IMR-90 (cell line): ENCODE measurements around the gene RIN1. TPM values are rescaled to one million over a fixed set of nuclear protein-coding genes. Genes with fewer than 3 reads are reported as not detected.
A peak's percentile ranks its signal among the peaks of the same experiment; 100 is the strongest.

ENCODE experiments used
- ATAC-seq: fragments of 200-7000 bp; cut with Tn5 transposase; 2 replicates; pipeline ENCODE4 v1.9.1; 2020; ENCODE audit warnings: low read depth, mild to moderate bottlenecking, moderate library complexity
- BruUV-seq: library from RNA; stranded (reverse); fragments of 400-500 nt; replicated peaks from 2 replicates; lab custom pipeline; 2021; lab: Mats Ljungman, UMichigan
- CTCF ChIA-PET: fragments of 300-600 bp; formaldehyde crosslinking; extraction: SDS; loops from one replicate; lab custom pipeline; 2021; ENCODE audit warnings: antibody characterized with exemption; lab: Yijun Ruan, JAX
- POLR2A ChIA-PET: fragments of 300-600 bp; sonication (Branson Sonifier 250); formaldehyde crosslinking; loops from one replicate; lab custom pipeline; 2022; ENCODE audit warnings: antibody characterized with exemption; ENCODE audit not compliant: unreplicated experiment; lab: Charles Lee
- DNase-seq: peaks from one replicate; pipeline ENCODE4 v3.0.0; 2013
- H2AFZ ChIP-seq: replicated peaks from 2 replicates; pipeline ENCODE3; 2013; ENCODE audit warnings: low read length, mild to moderate bottlenecking; ENCODE audit not compliant: poor library complexity
- H2AK5ac ChIP-seq: 2 replicates; pipeline ENCODE4 v1.6.1; 2013; ENCODE audit warnings: low read depth, low read length, inconsistent platforms
- H2AK9ac ChIP-seq: replicated peaks from 2 replicates; pipeline ENCODE3; 2013; ENCODE audit warnings: mild to moderate bottlenecking, low read depth, low read length, moderate library complexity; ENCODE audit not compliant: poor library complexity
- H2BK120ac ChIP-seq: 2 replicates; pipeline ENCODE4 v1.6.1; 2013; ENCODE audit warnings: low read depth, low read length, inconsistent platforms
- H2BK15ac ChIP-seq: 3 replicates; pipeline ENCODE4 v1.6.1; 2013; ENCODE audit warnings: low read depth, low read length, inconsistent platforms
- H2BK20ac ChIP-seq: 2 replicates; pipeline ENCODE4 v1.6.1; 2013; ENCODE audit warnings: low read depth, mild to moderate bottlenecking, inconsistent platforms, low read length, moderate library complexity
- H2BK5ac ChIP-seq: 2 replicates; pipeline ENCODE4 v1.6.1; 2013; ENCODE audit warnings: mild to moderate bottlenecking, low read depth, low read length, inconsistent platforms; ENCODE audit not compliant: poor library complexity, severe bottlenecking
- H3K14ac ChIP-seq: replicated peaks from 2 replicates; pipeline ENCODE4 v1.6.1; 2013; ENCODE audit warnings: low read depth, low read length, inconsistent platforms
- H3K18ac ChIP-seq: 2 replicates; pipeline ENCODE4 v1.6.1; 2013; ENCODE audit warnings: low read depth, low read length, control low read depth
- H3K23ac ChIP-seq: 2 replicates; pipeline ENCODE4 v1.6.1; 2013; ENCODE audit warnings: low read depth, low read length, inconsistent platforms
- H3K27ac ChIP-seq: 2 replicates; pipeline ENCODE4 v1.5.1; 2013; ENCODE audit warnings: mild to moderate bottlenecking, control low read depth, low read length; ENCODE audit not compliant: insufficient read depth
- H3K27me3 ChIP-seq: 2 replicates; pipeline ENCODE4 v1.6.1; 2013; ENCODE audit warnings: low read length; ENCODE audit not compliant: control insufficient read depth, insufficient read depth
- H3K36me3 ChIP-seq: 2 replicates; pipeline ENCODE4 v1.6.1; 2013; ENCODE audit warnings: low read length, mixed read lengths; ENCODE audit not compliant: control insufficient read depth, insufficient read depth
- H3K4ac ChIP-seq: 2 replicates; pipeline ENCODE4 v1.6.1; 2013; ENCODE audit warnings: low read depth, low read length, inconsistent platforms
- H3K4me1 ChIP-seq: 2 replicates; pipeline ENCODE4 v1.6.1; 2013; ENCODE audit warnings: low read length, mixed read lengths; ENCODE audit not compliant: control insufficient read depth, insufficient read depth
- H3K4me2 ChIP-seq: 2 replicates; pipeline ENCODE4 v1.6.1; 2013; ENCODE audit warnings: low read depth, mild to moderate bottlenecking, control low read depth, low read length, moderate library complexity
- H3K4me3 ChIP-seq: 2 replicates; pipeline ENCODE4 v1.5.1; 2013; ENCODE audit warnings: low read depth, mild to moderate bottlenecking, control low read depth, low read length, moderate library complexity; ENCODE audit not compliant: insufficient read depth
- H3K56ac ChIP-seq: 2 replicates; pipeline ENCODE4 v1.6.1; 2013; ENCODE audit warnings: low read length, inconsistent platforms; ENCODE audit not compliant: insufficient read depth; ENCODE audit errors: extremely low read depth
- H3K79me1 ChIP-seq, 2 experiments: 2 replicates each; pipeline ENCODE4 v1.6.1; 2013; ENCODE audit warnings: low read length in 2 of 2, inconsistent platforms in 1 of 2, low read depth in 1 of 2
- H3K9ac ChIP-seq: 2 replicates; pipeline ENCODE4 v1.6.1; 2013; ENCODE audit warnings: low read depth, low read length, control low read depth
- H3K9me1 ChIP-seq: 2 replicates; pipeline ENCODE4 v1.6.1; 2013; ENCODE audit warnings: low read length, inconsistent platforms; ENCODE audit not compliant: insufficient read depth
- H3K9me3 ChIP-seq: 2 replicates; pipeline ENCODE4 v1.6.1; 2013; ENCODE audit warnings: low read length; ENCODE audit not compliant: control insufficient read depth, insufficient read depth
- H4K20me1 ChIP-seq: 2 replicates; pipeline ENCODE4 v1.6.1; 2013; ENCODE audit warnings: low read length, inconsistent platforms; ENCODE audit not compliant: insufficient read depth
- H4K5ac ChIP-seq: 2 replicates; pipeline ENCODE4 v1.6.1; 2013; ENCODE audit warnings: mild to moderate bottlenecking, low read depth, low read length, control low read depth
- H4K8ac ChIP-seq, 2 experiments: 2 replicates each; pipeline ENCODE4 v1.6.1; 2013; ENCODE audit warnings: low read depth in 2 of 2, low read length in 2 of 2, control low read depth in 1 of 2, inconsistent platforms in 1 of 2
- H4K91ac ChIP-seq: 2 replicates; pipeline ENCODE4 v1.6.1; 2013; ENCODE audit warnings: low read depth, low read length, inconsistent platforms; ENCODE audit not compliant: insufficient read depth
- BHLHE40 ChIP-seq: fragments of 150-350 bp; IDR thresholded peaks from 2 replicates; pipeline ENCODE4 v1.6.1; 2016; ENCODE audit warnings: mild to moderate bottlenecking, low read depth, low read length
- CHD1 ChIP-seq: IDR thresholded peaks from 2 replicates; pipeline ENCODE4 v1.6.1; 2012; ENCODE audit warnings: low read depth, low read length, improper control_type of control experiment
- CTCF ChIP-seq: conservative IDR thresholded peaks from 2 replicates; pipeline ENCODE4 v1.5.1; 2012; ENCODE audit warnings: mild to moderate bottlenecking, low read depth, low read length, improper control_type of control experiment
- MAFK ChIP-seq: IDR thresholded peaks from 2 replicates; pipeline ENCODE4 v1.6.1; 2012; ENCODE audit warnings: low read depth, low read length, improper control_type of control experiment
- MAZ ChIP-seq: IDR thresholded peaks from 2 replicates; pipeline ENCODE4 v1.6.1; 2012; ENCODE audit warnings: low read depth, mild to moderate bottlenecking, low read length, improper control_type of control experiment, moderate library complexity, borderline replicate concordance
- POLR2A ChIP-seq: IDR thresholded peaks from 2 replicates; pipeline ENCODE4 v1.6.1; 2012; ENCODE audit warnings: mild to moderate bottlenecking, low read depth, low read length
- RAD21 ChIP-seq: IDR thresholded peaks from 2 replicates; pipeline ENCODE4 v1.6.1; 2012; ENCODE audit warnings: low read length, improper control_type of control experiment
- RFX5 ChIP-seq: IDR thresholded peaks from 2 replicates; pipeline ENCODE4 v1.8.0; 2012; ENCODE audit warnings: low read depth, mild to moderate bottlenecking, low read length, moderate library complexity
- SMC3 ChIP-seq: fragments of 150-350 bp; IDR thresholded peaks from 2 replicates; pipeline ENCODE4 v1.6.1; 2016; ENCODE audit warnings: low read depth, mild to moderate bottlenecking, antibody characterized with exemption, low read length, moderate library complexity
- WGBS, 2 experiments: methylation state at CpG; one replicate each; pipeline versions ENCODE4 v1.1.5 to v1.1.7; 2013; ENCODE audit warnings: missing lambda C conversion rate in 2 of 2; ENCODE audit not compliant: insufficient read length in 1 of 2; ENCODE audit errors: extremely low coverage in 2 of 2; 5-methylcytosine and 5-hydroxymethylcytosine counted together
- dilution Hi-C: fragments of 300-500 bp; cut with HindIII; formaldehyde crosslinking; loops from one replicate; pipeline ENCODE4 v1.14.3; 2018; ENCODE audit warnings: low sequenced_read_pairs; ENCODE audit not compliant: unreplicated experiment
- in situ Hi-C: fragments of 300-500 bp; cut with MboI; formaldehyde crosslinking; loops from 3 replicates; pipeline ENCODE4 v1.14.3; 2019; ENCODE audit warnings: low sequenced_read_pairs, inconsistent platforms, mixed read lengths
- intact Hi-C: fragments of 100-400 bp; cut with micrococcal nuclease; formaldehyde crosslinking; loops from 2 replicates; pipeline ENCODE4 v1.10.0; 2022
- polyA plus RNA-seq, 3 experiments: library from polyadenylated mRNA; depleted of rRNA; stranded (reverse); fragments of >200 nt; gene quantifications; 2 replicates each; pipeline ENCODE4 v1.2.3, GENCODE V29; 2012; ENCODE audit warnings: low replicate concordance in 1 of 3
- total RNA-seq: library from RNA; depleted of rRNA; stranded (reverse); fragments of >200 nt; gene quantifications from 2 replicates; pipeline ENCODE4 v1.2.3, GENCODE V29; 2012
- TF ChIP-seq, protein P1 (sequence below): fragments of 150-350 bp; IDR thresholded peaks from 2 replicates; pipeline ENCODE4 v1.6.1; 2016; ENCODE audit warnings: low read depth, mild to moderate bottlenecking, low read length, moderate library complexity, borderline replicate concordance

Gene RIN1
- total and polyA plus RNA-seq, 2 of the 4 experiments (the other 2 are of a cell fraction): 9.9 to 20.8 TPM

DNA sequence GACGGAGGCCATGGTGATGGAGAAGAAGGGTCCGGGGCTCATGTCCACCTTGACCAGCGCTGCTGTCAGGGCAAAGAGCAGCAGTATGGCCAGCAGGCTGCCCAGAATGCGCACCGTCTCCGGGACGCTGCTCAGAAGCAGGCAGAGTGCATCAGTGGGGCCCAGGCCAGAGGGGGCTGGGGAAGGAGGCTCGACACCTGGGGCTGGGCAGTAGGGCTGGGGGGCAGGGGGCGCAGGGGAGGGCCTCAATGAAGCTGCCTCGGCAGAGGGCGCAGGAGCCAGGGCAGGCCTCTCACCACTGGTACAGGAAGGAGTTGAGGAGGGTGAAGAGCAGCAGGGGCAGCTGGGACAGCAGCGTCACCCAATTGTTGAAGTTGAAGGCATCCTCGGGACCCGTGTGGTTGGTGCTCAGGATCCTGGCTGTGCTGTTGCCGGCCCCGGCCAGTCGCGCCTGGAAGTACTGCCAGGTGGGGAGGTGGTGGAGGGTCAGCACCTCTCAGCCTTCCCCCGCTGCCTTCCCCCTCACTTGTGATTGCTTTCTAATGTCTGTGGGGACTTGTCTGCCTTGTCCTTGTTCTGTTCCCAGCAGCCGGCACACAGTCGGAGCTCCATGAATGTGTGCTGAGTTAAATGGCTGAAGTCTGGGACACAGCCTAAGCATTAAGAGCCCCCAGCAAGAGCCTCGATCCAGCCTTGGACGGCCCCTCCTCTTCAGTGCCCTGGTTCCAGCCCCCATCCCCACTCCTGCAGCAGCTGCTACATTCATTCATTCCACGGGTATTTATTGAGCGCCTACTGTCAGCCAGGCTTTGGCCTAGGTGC lies 33.0 kb upstream of the RIN1 start:
- no peaks in the 10 kb centered on the region for H3K9me3 ChIP-seq
- no peak overlapping the region for H3K23ac ChIP-seq
- WGBS, 2 experiments: 84% methylated on average over 15 of the region's 25 CpGs; no CpG with 5 or more reads in 1 of the 2 experiments
- ATAC-seq: no peak
- H3K36me3 ChIP-seq: no peaks in the 10 kb centered on the region
- H2BK5ac ChIP-seq: no peak overlapping the region
- no peak overlapping the region for H3K14ac ChIP-seq
- H4K5ac ChIP-seq: no peak overlapping the region
- H3K18ac ChIP-seq: no peak overlapping the region
- no peak overlapping the region for H3K56ac ChIP-seq
- H3K4me2 ChIP-seq: no peak overlapping the region
- CTCF ChIA-PET: interaction anchor here (0.5 kb wide), 1 partner anchor 24 kb away, joined by 4 read pairs; no protein-coding TSS in a partner anchor
- POLR2A ChIA-PET: no interaction called here
- H2BK15ac ChIP-seq: no peak overlapping the region
- in situ Hi-C loops: no loop called here
- peaks cover 7% of the 10 kb centered on the region; the same call in 1 of the 2 replicates for H3K9me1 ChIP-seq
- H4K20me1 ChIP-seq: peaks cover 6% of the 10 kb centered on the region; the same call in 1 of the 2 replicates
- no peak for DNase-seq
- H3K4me1 ChIP-seq: peaks cover 7% of the 10 kb centered on the region
- dilution Hi-C loops: no loop called here
- H3K27ac ChIP-seq: no peak overlapping the region
- H3K4me3 ChIP-seq: no peak overlapping the region
- H3K4ac ChIP-seq: no peak overlapping the region
- no peak overlapping the region for H2BK120ac ChIP-seq
- H2BK20ac ChIP-seq: no peak overlapping the region
- TF ChIP-seq MAZ (no peak), BHLHE40 (no peak), RAD21 (no peak), MAFK (no peak), SMC3 (no peak), CTCF (no peak), POLR2A (no peak), CHD1 (no peak), RFX5 (no peak)
- TF ChIP-seq, protein P1, sequence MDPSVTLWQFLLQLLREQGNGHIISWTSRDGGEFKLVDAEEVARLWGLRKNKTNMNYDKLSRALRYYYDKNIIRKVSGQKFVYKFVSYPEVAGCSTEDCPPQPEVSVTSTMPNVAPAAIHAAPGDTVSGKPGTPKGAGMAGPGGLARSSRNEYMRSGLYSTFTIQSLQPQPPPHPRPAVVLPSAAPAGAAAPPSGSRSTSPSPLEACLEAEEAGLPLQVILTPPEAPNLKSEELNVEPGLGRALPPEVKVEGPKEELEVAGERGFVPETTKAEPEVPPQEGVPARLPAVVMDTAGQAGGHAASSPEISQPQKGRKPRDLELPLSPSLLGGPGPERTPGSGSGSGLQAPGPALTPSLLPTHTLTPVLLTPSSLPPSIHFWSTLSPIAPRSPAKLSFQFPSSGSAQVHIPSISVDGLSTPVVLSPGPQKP: no peak
- no peak overlapping the region for H4K91ac ChIP-seq
- BruUV-seq: no TSS peak
- peaks cover 17% of the 10 kb centered on the region for H3K27me3 ChIP-seq
- H2AK9ac ChIP-seq: peak overlapping the region; percentile 31
- H3K79me1 ChIP-seq: no peaks in the 10 kb centered on the region
- 0 out of 2 replicates have a peak overlapping the region, but pooled peaks have one; percentile 23 for H2AK5ac ChIP-seq
- intact Hi-C loops: no loop called here
- peak overlapping the region; percentile 40 for H2AFZ ChIP-seq
- H4K8ac ChIP-seq: no peak overlapping the region
- no peak overlapping the region for H3K9ac ChIP-seq
